ENCODE data around the gene SCARB1.

Gene SCARB1

DNA sequence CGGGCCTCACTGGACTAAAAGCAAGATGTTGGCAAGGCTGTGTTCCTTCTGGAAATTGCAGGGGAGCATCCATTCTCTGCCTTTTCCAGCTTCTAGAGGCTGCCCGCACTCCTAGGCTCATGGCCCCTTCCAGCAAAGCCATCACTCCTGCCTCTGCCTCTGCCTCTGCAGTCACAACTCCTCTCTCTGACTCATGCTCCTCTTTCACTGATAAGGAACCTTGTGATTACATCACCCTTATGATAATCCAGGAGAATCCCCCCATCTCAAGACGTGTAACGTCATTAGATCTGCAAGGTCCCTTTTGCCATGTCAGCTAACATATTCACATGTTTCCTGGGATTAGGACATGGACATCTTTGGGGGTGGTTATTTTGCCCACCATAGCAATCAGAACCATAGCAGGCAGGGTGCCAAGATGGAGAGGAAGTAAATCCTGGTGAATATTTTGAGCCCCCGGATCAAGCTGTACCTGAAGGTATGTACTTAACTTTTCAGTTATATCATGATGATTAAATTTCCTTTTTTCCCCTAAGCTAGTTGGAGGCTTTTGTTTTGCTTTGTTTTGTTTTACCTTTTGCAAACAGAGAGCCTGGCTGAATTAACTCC lies 123.6 kb downstream of the SCARB1 start:
- Histone ChIP-seq H2AFZ (ENCODE audit: low read length) (no peak overlapping the region), H3K9me3 (replicated peaks; ENCODE audit: insufficient read depth, low read length) (no peaks in the 10 kb centered on the region), H4K20me1 (ENCODE audit: insufficient read depth, low read length) (no peaks in the 10 kb centered on the region), H3K9ac (ENCODE audit: low read length) (no peak overlapping the region), H3K36me3 (replicated peaks; ENCODE audit: insufficient read depth, low read length) (no peaks in the 10 kb centered on the region), H3K27me3 (replicated peaks; ENCODE audit: insufficient read depth, low read length) (no peaks in the 10 kb centered on the region), H3K4me3 (ENCODE audit: low read length) (no peak overlapping the region), H3K4me1 (ENCODE audit: low read length) (no peaks in the 10 kb centered on the region), H3K4me2 (ENCODE audit: low read depth, low read length) (no peak overlapping the region), H3K27ac (ENCODE audit: low read length) (no peak overlapping the region), H3F3A (ENCODE audit: insufficient read depth, low read length) (no peaks in the 10 kb centered on the region), H3K9me2 (replicated peaks; ENCODE audit: insufficient read depth, low read length) (no peaks in the 10 kb centered on the region), H3K79me2 (ENCODE audit: low read length) (no peaks in the 10 kb centered on the region)
- no peak for DNase-seq
- TF ChIP-seq, protein P1, sequence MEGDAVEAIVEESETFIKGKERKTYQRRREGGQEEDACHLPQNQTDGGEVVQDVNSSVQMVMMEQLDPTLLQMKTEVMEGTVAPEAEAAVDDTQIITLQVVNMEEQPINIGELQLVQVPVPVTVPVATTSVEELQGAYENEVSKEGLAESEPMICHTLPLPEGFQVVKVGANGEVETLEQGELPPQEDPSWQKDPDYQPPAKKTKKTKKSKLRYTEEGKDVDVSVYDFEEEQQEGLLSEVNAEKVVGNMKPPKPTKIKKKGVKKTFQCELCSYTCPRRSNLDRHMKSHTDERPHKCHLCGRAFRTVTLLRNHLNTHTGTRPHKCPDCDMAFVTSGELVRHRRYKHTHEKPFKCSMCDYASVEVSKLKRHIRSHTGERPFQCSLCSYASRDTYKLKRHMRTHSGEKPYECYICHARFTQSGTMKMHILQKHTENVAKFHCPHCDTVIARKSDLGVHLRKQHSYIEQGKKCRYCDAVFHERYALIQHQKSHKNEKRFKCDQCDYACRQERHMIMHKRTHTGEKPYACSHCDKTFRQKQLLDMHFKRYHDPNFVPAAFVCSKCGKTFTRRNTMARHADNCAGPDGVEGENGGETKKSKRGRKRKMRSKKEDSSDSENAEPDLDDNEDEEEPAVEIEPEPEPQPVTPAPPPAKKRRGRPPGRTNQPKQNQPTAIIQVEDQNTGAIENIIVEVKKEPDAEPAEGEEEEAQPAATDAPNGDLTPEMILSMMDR (IDR thresholded peaks at IDR 0.05; ENCODE audit: low read length): no peak
- TF ChIP-seq EZH2phosphoT487 (IDR thresholded peaks at IDR 0.05; ENCODE audit: low read length) (no peak), EZH2 (optimal IDR thresholded peaks at IDR 0.05; ENCODE audit: low read depth, low read length) (no peak)

DNA sequence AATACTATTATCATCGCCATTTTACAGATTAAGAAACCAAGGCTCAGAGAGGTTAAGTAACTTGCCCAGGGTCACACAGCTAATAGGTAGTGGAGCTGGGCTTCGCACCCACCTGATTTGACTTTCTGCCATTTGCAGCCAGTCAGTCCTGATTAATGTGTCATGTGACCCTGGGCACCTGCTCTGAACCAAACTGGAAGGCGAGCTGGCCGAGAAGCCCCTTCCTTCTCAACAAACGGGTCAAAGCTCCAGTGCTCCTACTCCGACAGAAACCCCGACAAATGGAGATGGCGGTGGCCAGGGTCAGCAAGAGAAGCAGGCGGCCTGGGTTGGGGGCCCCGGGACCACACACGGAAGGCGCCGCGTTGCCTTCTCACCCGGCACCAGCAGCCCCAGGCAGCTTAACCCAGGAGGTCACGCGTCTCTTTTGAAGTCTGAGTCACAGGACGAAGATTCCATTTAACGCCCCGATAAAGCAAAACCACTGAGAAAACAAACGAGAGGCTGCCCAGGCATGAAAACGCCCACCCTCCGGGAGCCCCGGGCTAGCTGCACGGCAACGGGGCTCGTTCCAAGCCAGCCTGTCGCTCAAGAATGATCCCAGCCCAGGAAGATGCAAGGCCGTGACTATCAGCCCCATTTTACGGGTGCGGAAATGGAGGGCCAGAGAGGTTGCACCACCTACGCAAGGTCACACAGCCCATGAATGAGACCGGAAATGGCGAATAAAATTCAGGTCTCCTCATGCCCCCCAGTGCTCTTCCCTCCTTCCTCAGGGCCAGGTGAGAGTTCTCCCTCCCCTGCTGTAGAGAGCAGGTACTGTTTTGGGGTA lies 124.8 kb downstream of the SCARB1 start:
- H3K36me3 ChIP-seq (replicated peaks; ENCODE audit: insufficient read depth, low read length): no peaks in the 10 kb centered on the region
- H3K27me3 ChIP-seq (replicated peaks; ENCODE audit: insufficient read depth, low read length): no peaks in the 10 kb centered on the region
- no peak for DNase-seq
- no peaks in the 10 kb centered on the region for H3K4me1 ChIP-seq (ENCODE audit: low read length)
- no peak overlapping the region for H2AFZ ChIP-seq (ENCODE audit: low read length)
- H4K20me1 ChIP-seq (ENCODE audit: insufficient read depth, low read length): no peaks in the 10 kb centered on the region
- no peak for TF ChIP-seq EZH2 (optimal IDR thresholded peaks at IDR 0.05; ENCODE audit: low read depth, low read length)
- no peak for TF ChIP-seq EZH2phosphoT487 (IDR thresholded peaks at IDR 0.05; ENCODE audit: low read length)
- TF ChIP-seq, protein P1 (IDR thresholded peaks at IDR 0.05; ENCODE audit: low read length): no peak
- H3K9me3 ChIP-seq (replicated peaks; ENCODE audit: insufficient read depth, low read length): no peaks in the 10 kb centered on the region
- H3K27ac ChIP-seq (ENCODE audit: low read length): no peak overlapping the region
- H3K9ac ChIP-seq (ENCODE audit: low read length): no peak overlapping the region
- no peaks in the 10 kb centered on the region for H3K79me2 ChIP-seq (ENCODE audit: low read length)
- H3K4me2 ChIP-seq (ENCODE audit: low read depth, low read length): no peak overlapping the region
- no peaks in the 10 kb centered on the region for H3F3A ChIP-seq (ENCODE audit: insufficient read depth, low read length)
- H3K4me3 ChIP-seq (ENCODE audit: low read length): no peak overlapping the region
- H3K9me2 ChIP-seq (replicated peaks; ENCODE audit: insufficient read depth, low read length): no peaks in the 10 kb centered on the region

DNA sequence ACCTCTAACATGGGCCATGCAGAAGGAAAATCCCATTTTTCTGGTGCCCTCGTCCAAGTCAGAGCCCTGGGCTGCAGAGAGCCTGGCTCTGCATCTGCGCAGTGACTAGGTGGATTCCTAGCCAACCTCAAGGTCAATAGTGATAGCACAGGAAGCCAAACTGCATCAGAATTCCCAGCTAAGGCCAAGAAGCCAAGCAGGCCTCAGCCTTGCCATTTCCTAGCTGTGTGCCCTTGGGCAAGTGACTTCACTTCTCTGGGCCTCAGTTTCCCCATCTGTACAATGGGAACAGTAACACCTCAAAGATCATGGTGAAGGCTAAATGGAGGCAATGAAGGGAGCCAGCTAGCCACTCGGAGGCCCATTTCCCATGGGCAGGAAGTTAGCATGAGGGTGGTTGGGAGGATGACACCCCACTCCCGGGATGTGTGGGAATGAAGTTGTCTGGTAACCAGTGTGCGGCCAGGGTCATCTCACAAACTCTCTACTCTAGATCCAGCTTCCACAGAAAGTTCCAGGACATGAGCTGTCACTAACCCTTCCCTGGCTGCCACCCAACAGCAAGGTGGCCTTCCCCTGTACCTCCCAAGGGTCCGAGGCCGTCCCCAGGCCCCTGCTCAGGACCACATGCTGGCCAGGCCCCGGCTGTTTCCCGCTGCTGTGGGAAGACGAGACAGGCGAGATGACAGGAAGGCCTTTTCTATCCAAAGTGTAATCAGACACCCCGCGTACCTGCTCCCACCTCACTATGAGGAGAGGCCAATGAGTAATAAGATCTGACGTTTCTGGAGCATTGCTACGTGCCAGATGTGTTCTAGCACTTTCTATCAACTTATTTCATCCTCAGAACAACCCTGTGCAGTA lies 125.7 kb downstream of the SCARB1 start:
- no peak overlapping the region for H2AFZ ChIP-seq (ENCODE audit: low read length)
- no peak overlapping the region for H3K9ac ChIP-seq (ENCODE audit: low read length)
- H4K20me1 ChIP-seq (ENCODE audit: insufficient read depth, low read length): no peaks in the 10 kb centered on the region
- no peaks in the 10 kb centered on the region for H3F3A ChIP-seq (ENCODE audit: insufficient read depth, low read length)
- no peak overlapping the region for H3K27ac ChIP-seq (ENCODE audit: low read length)
- no peaks in the 10 kb centered on the region for H3K36me3 ChIP-seq (replicated peaks; ENCODE audit: insufficient read depth, low read length)
- H3K4me3 ChIP-seq (ENCODE audit: low read length): no peak overlapping the region
- no peak for DNase-seq
- H3K4me1 ChIP-seq (ENCODE audit: low read length): no peaks in the 10 kb centered on the region
- no peaks in the 10 kb centered on the region for H3K79me2 ChIP-seq (ENCODE audit: low read length)
- no peaks in the 10 kb centered on the region for H3K9me2 ChIP-seq (replicated peaks; ENCODE audit: insufficient read depth, low read length)
- TF ChIP-seq EZH2phosphoT487 (IDR thresholded peaks at IDR 0.05; ENCODE audit: low read length) (no peak), EZH2 (optimal IDR thresholded peaks at IDR 0.05; ENCODE audit: low read depth, low read length) (no peak)
- TF ChIP-seq, protein P1 (IDR thresholded peaks at IDR 0.05; ENCODE audit: low read length): no peak
- no peaks in the 10 kb centered on the region for H3K27me3 ChIP-seq (replicated peaks; ENCODE audit: insufficient read depth, low read length)
- no peaks in the 10 kb centered on the region for H3K9me3 ChIP-seq (replicated peaks; ENCODE audit: insufficient read depth, low read length)
- H3K4me2 ChIP-seq (ENCODE audit: low read depth, low read length): no peak overlapping the region
